ENCODE measurements around the gene USP7. TPM values are rescaled to one million over a fixed set of nuclear protein-coding genes. Genes with fewer than 3 reads are reported as not detected.
"Not testable (repeated sequence)": the region's sequence is repeated elsewhere in the genome, so short reads cannot be mapped to it uniquely, and the experiment has no call there.

Gene USP7
- total RNA-seq, 1 experiment from 2014 or later, result 125 TPM

DNA sequence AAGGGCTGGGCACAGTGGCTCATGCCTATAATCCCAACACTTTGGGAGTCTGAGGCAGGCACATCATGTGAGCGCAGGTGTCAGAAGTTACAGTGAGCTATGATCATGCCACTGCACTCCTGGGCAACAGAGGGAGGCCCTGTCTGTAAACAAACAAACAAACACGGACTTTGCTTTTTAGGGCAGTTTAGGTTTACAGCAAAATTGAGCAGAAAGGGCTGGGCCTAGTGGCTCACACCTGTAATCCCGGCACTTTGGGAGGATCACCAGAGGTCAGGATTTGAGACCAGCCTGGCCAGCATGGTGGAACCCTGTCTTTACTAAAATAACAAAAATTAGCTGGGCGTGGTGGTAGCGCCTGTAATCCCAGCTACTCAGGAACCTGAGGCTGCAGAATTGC is 91.6 kb downstream of the USP7 start:
- no peaks in the 10 kb centered on the region for H3K9me3 ChIP-seq (ENCODE audit: control insufficient read depth, insufficient read depth, low read depth, low read length)
- H3K4me1 ChIP-seq (ENCODE audit: control insufficient read depth, insufficient read depth, low read length), result peaks cover 18% of the 10 kb centered on the region
- POLR2A ChIA-PET, result no interaction called here
- H3K36me3 ChIP-seq (ENCODE audit: control insufficient read depth, insufficient read depth, low read length), result peaks cover 3% of the 10 kb centered on the region; the same call in 1 of the 2 replicates
- no peak for ATAC-seq
- H3K27me3 ChIP-seq (ENCODE audit: control insufficient read depth, insufficient read depth, low read length), result no peaks in the 10 kb centered on the region
- no TSS peak for BruUV-seq (replicated peaks)
- intact Hi-C loops (cut with micrococcal nuclease; ENCODE audit: unreplicated experiment) (no loop called here), in situ Hi-C loops (cut with HindIII; ENCODE audit: low pct_unique_long_range_greater_than_20kb, low sequenced_read_pairs) (no loop called here)
- H3K27ac ChIP-seq (ENCODE audit: low read length), result no peak overlapping the region
- no peak overlapping the region for H3K4me3 ChIP-seq (ENCODE audit: low read depth in 2 of 2, low read length in 2 of 2)
- CTCF ChIA-PET, result interaction anchor here (1.1 to 1.7 kb wide), 2 partner anchors 8 to 18 kb away, joined by 9 read pairs; no protein-coding TSS in a partner anchor
- TF ChIP-seq CTCF (IDR thresholded peaks at IDR 0.05) (no peak), POLR2AphosphoS5 (IDR thresholded peaks at IDR 0.05; ENCODE audit: low read depth, low read length) (no peak), REST (IDR thresholded peaks at IDR 0.05; ENCODE audit: insufficient read depth in 1 of 2, low read depth in 2 of 2, low read length in 1 of 2) (no peak), TCF7L2 (IDR thresholded peaks at IDR 0.05; ENCODE audit: low read depth, low read length) (no peak), SIN3A (IDR thresholded peaks at IDR 0.05; ENCODE audit: borderline replicate concordance, insufficient read depth, low read depth, low read length) (no peak)
- DNase-seq (ENCODE audit: low read depth, low spot score), result no peak

- intact Hi-C loops (cut with micrococcal nuclease; ENCODE audit: unreplicated experiment), result loop anchor here (10.0 kb wide), 2 partner anchors 265 to 295 kb away; no protein-coding TSS in a partner anchor
- H3K27ac ChIP-seq (ENCODE audit: low read length), result peak overlapping the region; percentile 92
- in situ Hi-C loops (cut with HindIII; ENCODE audit: low pct_unique_long_range_greater_than_20kb, low sequenced_read_pairs); DNase-seq (ENCODE audit: low read depth, low spot score); H3K9me3 ChIP-seq (ENCODE audit: control insufficient read depth, insufficient read depth, low read depth, low read length); POLR2A ChIA-PET; BruUV-seq (replicated peaks); H3K27me3 ChIP-seq (ENCODE audit: control insufficient read depth, insufficient read depth, low read length); ATAC-seq; H3K36me3 ChIP-seq (ENCODE audit: control insufficient read depth, insufficient read depth, low read length); H3K4me3 ChIP-seq (ENCODE audit: low read depth in 2 of 2, low read length in 2 of 2): not testable (repeated sequence)
- CTCF ChIA-PET, result interaction anchor here (0.6 kb wide), 1 partner anchor 10 kb away, joined by 3 read pairs; no protein-coding TSS in a partner anchor
- peaks cover 29% of the 10 kb centered on the region for H3K4me1 ChIP-seq (ENCODE audit: control insufficient read depth, insufficient read depth, low read length)
Observed at GRCh38 chr16:8869988-8870241, 93.8 kb downstream of the USP7 start.

DNA sequence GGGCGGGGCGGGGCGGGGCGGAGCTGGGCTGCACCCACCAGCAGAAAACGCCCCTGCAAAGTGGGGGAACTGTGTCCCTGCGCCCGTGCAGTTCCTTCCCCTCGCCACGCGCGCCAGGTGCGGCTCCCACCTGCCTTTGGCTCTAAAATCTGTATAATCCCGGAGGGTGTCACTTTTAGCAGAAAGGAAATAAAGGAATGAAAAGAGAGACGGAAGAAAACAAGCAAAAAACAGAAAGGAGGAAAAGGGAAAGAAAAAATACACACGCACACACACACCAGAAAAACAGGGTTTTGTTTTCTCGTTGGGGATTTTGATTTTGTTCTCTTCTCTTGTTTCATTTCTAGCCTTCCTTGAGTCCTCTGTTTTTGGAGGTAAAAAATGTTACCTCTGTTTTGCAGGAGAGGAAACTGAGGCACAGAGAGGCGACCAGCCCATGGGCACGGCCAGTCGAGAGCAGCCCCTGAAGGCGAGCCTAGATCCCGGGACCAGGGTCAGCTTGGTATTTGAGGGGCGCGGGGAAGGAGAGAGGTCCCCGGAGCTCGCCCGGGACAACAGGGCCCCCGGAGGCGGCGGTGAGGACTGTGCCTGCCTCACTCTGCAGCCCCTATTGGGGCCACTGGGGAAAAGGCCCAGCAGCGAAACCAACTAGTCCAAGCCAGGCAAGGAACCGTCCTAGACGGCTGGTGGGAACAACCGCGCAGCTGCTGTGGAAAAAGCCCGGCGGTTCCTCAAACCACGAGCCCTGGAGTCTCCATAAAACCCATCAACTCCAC is 94.3 kb downstream of the USP7 start:
- Histone ChIP-seq H3K27me3 (ENCODE audit: control insufficient read depth, insufficient read depth, low read length) (no peaks in the 10 kb centered on the region), H3K4me3 (ENCODE audit: low read depth in 2 of 2, low read length in 2 of 2) (peak overlapping the region; percentile 53 to 59), H3K27ac (ENCODE audit: low read length) (peak overlapping the region; percentile 92), H3K36me3 (ENCODE audit: control insufficient read depth, insufficient read depth, low read length) (peaks cover 3% of the 10 kb centered on the region; the same call in 1 of the 2 replicates), H3K4me1 (ENCODE audit: control insufficient read depth, insufficient read depth, low read length) (peaks cover 34% of the 10 kb centered on the region), H3K9me3 (ENCODE audit: control insufficient read depth, insufficient read depth, low read depth, low read length) (no peaks in the 10 kb centered on the region)
- CTCF ChIA-PET, result interaction anchor here (1.1 kb wide), 1 partner anchor 11 kb away, joined by 5 read pairs; no protein-coding TSS in a partner anchor
- BruUV-seq (replicated peaks), result no TSS peak
- in situ Hi-C loops (cut with HindIII; ENCODE audit: low pct_unique_long_range_greater_than_20kb, low sequenced_read_pairs) (no loop called here), intact Hi-C loops (cut with micrococcal nuclease; ENCODE audit: unreplicated experiment) (loop anchor here (10.0 kb wide), 2 partner anchors 265 to 295 kb away; no protein-coding TSS in a partner anchor)
- TF ChIP-seq SIN3A (IDR thresholded peaks at IDR 0.05; ENCODE audit: borderline replicate concordance, insufficient read depth, low read depth, low read length), result no peak
- TF ChIP-seq POLR2AphosphoS5 (IDR thresholded peaks at IDR 0.05; ENCODE audit: low read depth, low read length), result no peak; the same call in 1 of the 2 replicates
- TF ChIP-seq TCF7L2 (IDR thresholded peaks at IDR 0.05; ENCODE audit: low read depth, low read length), result no peak
- no peak for TF ChIP-seq CTCF (IDR thresholded peaks at IDR 0.05)
- no peak for TF ChIP-seq REST (IDR thresholded peaks at IDR 0.05; ENCODE audit: insufficient read depth in 1 of 2, low read depth in 2 of 2, low read length in 1 of 2)
- POLR2A ChIA-PET, result interaction anchor here (0.6 to 0.7 kb wide), 3 partner anchors 9 to 28 kb away, joined by 3 to 14 read pairs (median 4); no protein-coding TSS in a partner anchor
- DNase-seq (ENCODE audit: low read depth, low spot score), result no peak
- no peak for ATAC-seq

Data from Panc1 (cell line).